Trophoblast cell (in vitro differentiated cells and primary cell): ENCODE data around the gene RIMS1.

Source experiments
- DNase-seq, 2 donors: peaks; one replicate each; pipeline ENCODE4 v3.0.0-alpha.2; 2016
- H2AFZ ChIP-seq: 2 replicates; pipeline ENCODE4 v1.6.1; 2013; ENCODE audit warnings: low read length, moderate library complexity, mild to moderate bottlenecking; ENCODE audit not compliant: insufficient read depth, poor library complexity
- H2AK5ac ChIP-seq: 2 replicates; pipeline ENCODE4 v1.6.1; 2013; ENCODE audit warnings: mild to moderate bottlenecking, low read length
- H2BK120ac ChIP-seq: 2 replicates; pipeline ENCODE4 v1.6.1; 2013; ENCODE audit warnings: low read length, mild to moderate bottlenecking, moderate library complexity; ENCODE audit not compliant: insufficient read depth, poor library complexity
- H2BK12ac ChIP-seq: 2 replicates; pipeline ENCODE4 v1.6.1; 2013; ENCODE audit warnings: mild to moderate bottlenecking, low read length, moderate library complexity
- H2BK5ac ChIP-seq: 2 replicates; pipeline ENCODE4 v1.6.1; 2013; ENCODE audit warnings: low read length, low read depth, moderate library complexity, mild to moderate bottlenecking; ENCODE audit not compliant: poor library complexity
- H3K14ac ChIP-seq: 2 replicates; pipeline ENCODE4 v1.6.1; 2013; ENCODE audit warnings: mild to moderate bottlenecking, low read length
- H3K18ac ChIP-seq: 2 replicates; pipeline ENCODE4 v1.6.1; 2013; ENCODE audit warnings: mild to moderate bottlenecking, low read length
- H3K23ac ChIP-seq: 2 replicates; pipeline ENCODE4 v1.6.1; 2013; ENCODE audit warnings: low read length
- H3K27ac ChIP-seq: 2 replicates; pipeline ENCODE4 v1.5.1; 2013; ENCODE audit warnings: low read depth, mild to moderate bottlenecking, inconsistent platforms, low read length, moderate library complexity
- H3K27me3 ChIP-seq: 2 replicates; pipeline ENCODE4 v1.6.1; 2013; ENCODE audit warnings: inconsistent platforms, mild to moderate bottlenecking, low read length, moderate library complexity; ENCODE audit not compliant: insufficient read depth
- H3K36me3 ChIP-seq, 2 experiments: 1 replicate in 1 of 2; 2 replicates in 1 of 2; pipeline ENCODE4 v1.6.1; 2013; ENCODE audit warnings: low read length in 2 of 2, mild to moderate bottlenecking in 2 of 2, moderate library complexity in 1 of 2; ENCODE audit not compliant: insufficient read depth in 2 of 2, control insufficient read depth in 1 of 2
- H3K4ac ChIP-seq: 2 replicates; pipeline ENCODE4 v1.6.1; 2013; ENCODE audit warnings: low read depth, mild to moderate bottlenecking, low read length, moderate library complexity
- H3K4me1 ChIP-seq, 2 experiments: 1 replicate in 1 of 2; 2 replicates in 1 of 2; pipeline ENCODE4 v1.6.1; 2013; ENCODE audit warnings: low read length in 2 of 2, mild to moderate bottlenecking in 2 of 2, moderate library complexity in 1 of 2; ENCODE audit not compliant: insufficient read depth in 2 of 2, control insufficient read depth in 1 of 2
- H3K4me2 ChIP-seq: 2 replicates; pipeline ENCODE4 v1.6.1; 2013; ENCODE audit warnings: inconsistent platforms, mild to moderate bottlenecking, low read length, moderate library complexity
- H3K4me3 ChIP-seq: 2 replicates; pipeline ENCODE4 v1.5.1; 2013; ENCODE audit warnings: mild to moderate bottlenecking, low read depth, low read length, inconsistent platforms
- H3K79me1 ChIP-seq: one replicate; pipeline ENCODE4 v1.6.1; 2013; ENCODE audit warnings: low read length
- H3K79me2 ChIP-seq: 2 replicates; pipeline ENCODE4 v1.6.1; 2013; ENCODE audit warnings: low read length, mild to moderate bottlenecking; ENCODE audit not compliant: control insufficient read depth, insufficient read depth, poor library complexity
- H3K9ac ChIP-seq: 2 replicates; pipeline ENCODE4 v1.6.1; 2013; ENCODE audit warnings: mild to moderate bottlenecking, low read length
- H3K9me3 ChIP-seq: 2 replicates; pipeline ENCODE4 v1.6.1; 2013; ENCODE audit warnings: low read depth, mild to moderate bottlenecking, control low read depth, inconsistent platforms, low read length; ENCODE audit not compliant: insufficient read depth
- H4K12ac ChIP-seq: 2 replicates; pipeline ENCODE4 v1.6.1; 2013; ENCODE audit warnings: low read depth, mild to moderate bottlenecking, low read length, moderate library complexity
- H4K8ac ChIP-seq: 2 replicates; pipeline ENCODE4 v1.6.1; 2013; ENCODE audit warnings: low read depth, mild to moderate bottlenecking, low read length, moderate library complexity
- H4K91ac ChIP-seq: one replicate; pipeline ENCODE4 v1.6.1; 2013; ENCODE audit warnings: low read depth, mild to moderate bottlenecking, low read length, moderate library complexity
- WGBS: extraction: QIAGEN DNeasy Blood & Tissue Kit; methylation state at CpG from one replicate; pipeline ENCODE4 v1.1.7; 2013; ENCODE audit warnings: missing lambda C conversion rate; ENCODE audit not compliant: insufficient read length, insufficient coverage; ENCODE audit errors: extremely low coverage; 5-methylcytosine and 5-hydroxymethylcytosine counted together

Gene RIMS1

DNA sequence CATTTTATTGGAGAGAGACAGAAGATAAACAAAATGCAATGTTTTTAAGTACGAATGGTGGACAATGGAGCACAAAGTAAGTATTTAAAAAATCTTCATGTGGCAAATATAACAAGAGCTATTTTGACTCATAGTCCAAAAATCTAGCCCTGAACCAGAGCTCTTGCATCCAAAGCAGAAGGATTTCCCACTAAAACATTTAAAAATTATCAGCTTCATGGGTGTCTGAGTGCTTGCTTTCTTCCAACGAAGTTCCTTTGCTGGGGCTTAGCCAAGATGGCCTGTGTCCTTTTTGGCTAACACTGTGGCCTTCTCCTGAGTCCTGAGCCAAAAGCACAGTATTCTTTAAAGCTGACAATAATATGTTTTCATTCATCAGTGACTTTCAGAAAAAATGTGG is 161.7 kb downstream of the RIMS1 start:
- Histone ChIP-seq H3K79me2 (no peaks in the 10 kb centered on the region), H3K4me1 (no peaks in the 10 kb centered on the region), H2AK5ac (no peak overlapping the region), H2AFZ (no peak overlapping the region), H3K36me3 (no peaks in the 10 kb centered on the region), H2BK12ac (no peak overlapping the region), H3K18ac (no peak overlapping the region), H2BK5ac (no peak overlapping the region), H3K27me3 (no peaks in the 10 kb centered on the region), H4K8ac (no peak overlapping the region), H4K12ac (no peak overlapping the region), H3K27ac (no peak overlapping the region), H3K4ac (no peak overlapping the region), H3K4me3 (no peak overlapping the region), H4K91ac (no peak overlapping the region), H3K9ac (no peak overlapping the region), H3K79me1 (no peaks in the 10 kb centered on the region), H3K14ac (no peak overlapping the region), H3K23ac (no peak overlapping the region), H3K4me2 (no peak overlapping the region), H3K9me3 (no peaks in the 10 kb centered on the region), H2BK120ac (no peak overlapping the region)
- no CpG with 5 or more reads among the region's 2 CpGs for WGBS
- DNase-seq, result peak in 1 of 2 donors; percentile 3

DNA sequence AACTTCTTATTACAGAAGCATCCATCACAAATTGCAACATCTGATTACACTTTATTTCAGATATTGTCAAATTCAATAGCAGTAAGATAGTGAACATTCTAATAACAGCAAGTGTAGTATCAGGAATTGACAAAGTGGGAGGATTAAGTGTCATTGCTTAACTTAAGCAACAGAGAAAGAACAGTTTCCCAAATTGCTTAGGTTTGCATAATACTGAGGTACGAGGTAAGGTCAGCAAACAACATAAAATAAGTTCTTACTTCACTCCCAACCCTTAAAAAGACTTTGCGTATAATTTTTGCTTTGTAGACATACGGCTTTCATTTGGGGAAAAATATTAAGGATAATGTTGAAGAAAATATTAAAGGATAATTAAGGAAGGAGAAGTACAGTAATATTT is 163.0 kb downstream of the RIMS1 start:
- Histone ChIP-seq H3K27ac (no peak overlapping the region), H3K4me1 (no peaks in the 10 kb centered on the region), H3K4me3 (no peak overlapping the region), H3K36me3 (no peaks in the 10 kb centered on the region), H3K14ac (no peak overlapping the region), H2AK5ac (no peak overlapping the region), H3K4me2 (no peak overlapping the region), H4K91ac (no peak overlapping the region), H4K8ac (no peak overlapping the region), H3K79me1 (no peaks in the 10 kb centered on the region), H3K27me3 (no peaks in the 10 kb centered on the region), H2BK120ac (no peak overlapping the region), H2AFZ (no peak overlapping the region), H3K23ac (no peak overlapping the region), H3K9ac (no peak overlapping the region), H3K4ac (no peak overlapping the region), H4K12ac (no peak overlapping the region), H3K9me3 (no peaks in the 10 kb centered on the region), H2BK12ac (no peak overlapping the region), H3K79me2 (no peaks in the 10 kb centered on the region), H2BK5ac (no peak overlapping the region), H3K18ac (no peak overlapping the region)
- 100% methylated on average over 1 of the region's 3 CpGs for WGBS
- no peak for DNase-seq

DNA sequence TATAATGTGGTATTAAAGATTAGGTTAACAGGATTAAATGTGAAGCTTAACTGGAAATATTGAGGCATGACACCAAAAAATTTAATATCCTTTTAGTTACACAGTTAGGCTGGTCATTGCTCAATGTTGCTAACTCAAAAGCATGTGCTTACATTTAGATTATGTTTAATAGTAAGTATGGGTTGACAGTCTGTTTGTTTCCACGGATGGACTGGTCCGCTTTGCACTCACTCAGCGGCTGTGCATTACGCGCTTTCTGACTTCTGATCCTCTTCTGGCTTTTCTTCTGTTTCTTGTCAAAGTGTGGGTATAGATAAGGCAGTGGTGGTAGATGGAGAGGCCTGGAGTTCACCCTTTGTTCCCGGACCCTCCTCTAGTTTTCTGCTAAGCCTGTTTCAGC is 174.9 kb downstream of the RIMS1 start:
- Histone ChIP-seq H3K23ac (no peak overlapping the region), H3K4ac (no peak overlapping the region), H2AFZ (no peak overlapping the region), H3K4me1 (no peaks in the 10 kb centered on the region), H3K4me3 (no peak overlapping the region), H3K27me3 (no peaks in the 10 kb centered on the region), H2BK12ac (no peak overlapping the region), H3K18ac (no peak overlapping the region), H3K36me3 (no peaks in the 10 kb centered on the region), H2BK120ac (no peak overlapping the region), H2AK5ac (no peak overlapping the region), H4K8ac (no peak overlapping the region), H3K79me1 (no peaks in the 10 kb centered on the region), H4K91ac (no peak overlapping the region), H3K14ac (no peak overlapping the region), H3K9ac (no peak overlapping the region), H3K9me3 (no peaks in the 10 kb centered on the region), H4K12ac (no peak overlapping the region), H3K4me2 (no peak overlapping the region), H3K79me2 (no peaks in the 10 kb centered on the region), H2BK5ac (no peak overlapping the region), H3K27ac (no peak overlapping the region)
- WGBS, result no CpG with 5 or more reads among the region's 6 CpGs
- no peak for DNase-seq

DNA sequence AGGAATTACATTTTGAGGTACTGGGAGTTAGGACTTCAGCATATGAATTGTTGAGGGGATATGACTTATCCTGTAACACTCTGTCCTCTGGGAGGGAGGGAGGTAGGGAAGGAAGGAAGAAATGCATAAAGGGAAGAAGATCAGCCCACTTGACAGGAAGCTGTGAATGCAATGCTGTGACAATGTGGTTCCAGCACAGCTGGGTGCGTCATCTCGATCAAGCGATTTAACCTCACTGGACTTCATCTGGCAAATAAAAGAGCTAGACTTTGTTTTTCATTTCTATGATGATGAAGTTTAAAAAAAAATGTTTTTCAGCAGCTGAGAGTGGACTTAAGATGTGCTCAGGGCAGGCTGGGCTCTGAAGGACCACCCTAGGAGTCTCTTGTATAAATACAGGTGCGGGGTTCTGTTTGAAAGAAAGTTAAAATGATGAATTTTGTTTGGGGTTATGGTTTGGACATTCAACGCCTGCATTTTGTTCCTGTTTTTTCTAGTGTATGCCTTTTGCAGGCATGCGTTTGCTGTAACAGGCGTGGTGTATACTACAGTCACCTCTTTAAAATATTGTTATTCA is 178.1 kb downstream of the RIMS1 start:
- H3K9ac ChIP-seq, result no peak overlapping the region
- H3K4ac ChIP-seq, result no peak overlapping the region
- no peaks in the 10 kb centered on the region for H3K9me3 ChIP-seq
- no peaks in the 10 kb centered on the region for H3K4me1 ChIP-seq
- WGBS, result 100% methylated on average over 1 of the region's 7 CpGs
- H3K4me3 ChIP-seq, result no peak overlapping the region
- H3K79me1 ChIP-seq, result no peaks in the 10 kb centered on the region
- no peak overlapping the region for H4K12ac ChIP-seq
- H3K4me2 ChIP-seq, result no peak overlapping the region
- no peak overlapping the region for H3K27ac ChIP-seq
- H3K79me2 ChIP-seq, result no peaks in the 10 kb centered on the region
- no peaks in the 10 kb centered on the region for H3K36me3 ChIP-seq
- H3K18ac ChIP-seq, result no peak overlapping the region
- H2BK5ac ChIP-seq, result no peak overlapping the region
- H2BK120ac ChIP-seq, result no peak overlapping the region
- no peak overlapping the region for H4K8ac ChIP-seq
- no peaks in the 10 kb centered on the region for H3K27me3 ChIP-seq
- H2BK12ac ChIP-seq, result no peak overlapping the region
- no peak overlapping the region for H2AFZ ChIP-seq
- H3K14ac ChIP-seq, result no peak overlapping the region
- no peak overlapping the region for H4K91ac ChIP-seq
- no peak for DNase-seq
- no peak overlapping the region for H2AK5ac ChIP-seq
- no peak overlapping the region for H3K23ac ChIP-seq
